Adrenal gland (tissue), 19 donors: Measurements from ENCODE around the gene IFITM1. TPM values are rescaled to one million over a fixed set of nuclear protein-coding genes. Genes with fewer than 3 reads are reported as not detected.

Source experiments
- DNase-seq, 7 donors: peaks; one replicate each; pipeline ENCODE4 v3.0.0-alpha.2; 2019 to 2020
- H3K27ac ChIP-seq, 5 donors: fragments of 200-600 bp; sonication (generic) in 4 of 5; 1 replicate in 3 of 5; 2 replicates in 2 of 5; pipeline versions ENCODE4 v1.5.1 to v1.8.0; 2016 to 2020; ENCODE audit warnings: mild to moderate bottlenecking in 1 of 5
- H3K27me3 ChIP-seq: fragments of 200-600 bp; 2 replicates; pipeline ENCODE4 v1.8.0; 2021
- H3K36me3 ChIP-seq, 2 donors: fragments of 200-600 bp; replicated peaks in 1 of 2; 1 replicate in 1 of 2; 2 replicates in 1 of 2; pipeline versions ENCODE4 v1.5.1 to v1.8.0; 2018 to 2022
- H3K4me1 ChIP-seq, 2 donors: fragments of 200-600 bp; replicated peaks in 1 of 2; 1 replicate in 1 of 2; 2 replicates in 1 of 2; pipeline versions ENCODE4 v1.5.1 to v1.8.0; 2018 to 2021
- H3K4me3 ChIP-seq, 4 donors: fragments of 200-600 bp; sonication (generic) in 3 of 4; one replicate each; pipeline ENCODE4 v1.5.1; 2016 to 2018
- H3K9me3 ChIP-seq, 3 donors: fragments of 200-600 bp; sonication (generic) in 1 of 3; replicated peaks in 1 of 3; 1 replicate in 2 of 3; 2 replicates in 1 of 3; pipeline versions ENCODE4 v1.5.1 to v1.8.0; 2016 to 2021
- CTCF ChIP-seq, 6 experiments: fragments of 450-650 bp in 4 of 6; fragments of 200-600 bp in 2 of 6; sonication (generic) in 1 of 6; IDR thresholded peaks; 1 replicate in 5 of 6; 2 replicates in 1 of 6; pipeline versions ENCODE4 v1.5.1 to v1.8.0; 2016 to 2021; ENCODE audit warnings: antibody characterized with exemption in 6 of 6, mild to moderate bottlenecking in 2 of 6, moderate library complexity in 1 of 6
- POLR2A ChIP-seq, 2 donors: fragments of 450-650 bp; IDR thresholded peaks; one replicate each; pipeline ENCODE4 v1.6.1; 2017; ENCODE audit warnings: antibody characterized with exemption in 2 of 2, mild to moderate bottlenecking in 2 of 2, moderate library complexity in 1 of 2
- WGBS, 4 donors: extraction: QIAGEN DNeasy Blood & Tissue Kit in 2 of 4; methylation state at CpG; one replicate each; pipeline versions ENCODE4 v1.1.5 to v1.1.7; 2013 to 2017; 5-methylcytosine and 5-hydroxymethylcytosine counted together
- intact Hi-C, 2 donors: fragments of 100-400 bp; cut with DNase I; formaldehyde crosslinking; loops; one replicate each; pipeline versions ENCODE4 v1.14.1 to v1.15.0; 2022 to 2023
- long read RNA-seq, 10 donors: library from polyadenylated mRNA in 3 of 10; unstranded in 2 of 10; stranded (forward) in 1 of 10; transcript quantifications; one replicate each; pipeline ENCODE4 v2.0.0 and lab custom pipeline, GENCODE V29; 2021 to 2026
- polyA plus RNA-seq, 3 donors: library from polyadenylated mRNA; stranded (reverse); fragments of 200-250 nt in 2 of 3; fragments of 350-450 nt in 1 of 3; fragmentation: Illumina TruSeq in 1 of 3; extraction: RNeasy Lipid Tissue Mini Kit (QIAGEN cat#74804) in 1 of 3; gene quantifications; one replicate each; pipeline ENCODE4 v1.2.3, GENCODE V29; 2013 to 2014
- total RNA-seq, 9 donors: library from RNA; depleted of rRNA in 4 of 9; stranded (reverse); fragments of >200 nt in 4 of 9; fragments of 120-200 nt in 1 of 9; fragmentation: NEBNext Ultra II Directional in 1 of 9; extraction: Animal tissue kit (Norgen Biotek cat#: 25700) in 1 of 9; gene quantifications; one replicate each; pipeline versions ENCODE4 v1.1.0 to v1.2.4, GENCODE V29; 2013 to 2023
- donor health status: healthy with polysubstance abuse.
- donor health status: Bipolar disorder and iron deficiency.
- donor health status: DM: yes; HTN: yes; CAD: no.
- donor health status: DM: no; HTN: no; CAD: no.
- donor health status: DM: no; HTN: no; CAD: no.
- donor health status: DM: yes; HTN: yes; CAD: no.

The IFITM1 gene
- 100 to 1,000 TPM in 3 of 9 donors, 10 to 100 TPM in 6; 12.1 to 238 (median 84.5) TPM for total RNA-seq
- 100 to 1,000 TPM in 2 of 3 donors, 10 to 100 TPM in 1; 84.6 to 360 (median 139) TPM for polyA plus RNA-seq
- long read RNA-seq, donor 1, transcript IFITM1-202 (2 exons, 855 nt): major isoform, 7 of 7 reads
- long read RNA-seq, donor 1, partial matches to known transcripts: 0 of 7 reads
- long read RNA-seq, donor 1, other reads (novel, unspliced or antisense): 0 of 7 reads
- long read RNA-seq, donor 2, transcript IFITM1-202 (2 exons, 855 nt): major isoform, 15 of 15 reads
- long read RNA-seq, donor 2, partial matches to known transcripts: 0 of 15 reads
- long read RNA-seq, donor 2, other reads (novel, unspliced or antisense): 0 of 15 reads
- long read RNA-seq, donor 3, transcript IFITM1-202 (2 exons, 855 nt): major isoform, 16 of 16 reads
- long read RNA-seq, donor 3, partial matches to known transcripts: 0 of 16 reads
- long read RNA-seq, donor 3, other reads (novel, unspliced or antisense): 0 of 16 reads
- long read RNA-seq, donor 4, transcript IFITM1-202 (2 exons, 855 nt): major isoform, 104 of 109 reads
- long read RNA-seq, donor 4, partial matches to known transcripts: 0 of 109 reads
- long read RNA-seq, donor 4, other reads (novel, unspliced or antisense): 5 of 109 reads
- long read RNA-seq, donor 5, transcript IFITM1-202 (2 exons, 855 nt): major isoform, 149 of 157 reads
- long read RNA-seq, donor 5, partial matches to known transcripts: 0 of 157 reads
- long read RNA-seq, donor 5, other reads (novel, unspliced or antisense): 8 of 157 reads
- long read RNA-seq, donor 6, transcript IFITM1-202 (2 exons, 855 nt): major isoform, 183 of 190 reads
- long read RNA-seq, donor 6, partial matches to known transcripts: 0 of 190 reads
- long read RNA-seq, donor 6, other reads (novel, unspliced or antisense): 7 of 190 reads
- long read RNA-seq, donor 7, transcript IFITM1-202 (2 exons, 855 nt): major isoform, 7 of 7 reads
- long read RNA-seq, donor 7, partial matches to known transcripts: 0 of 7 reads
- long read RNA-seq, donor 7, other reads (novel, unspliced or antisense): 0 of 7 reads
- long read RNA-seq, donor 8, transcript IFITM1-202 (2 exons, 855 nt): major isoform, 19 of 20 reads
- long read RNA-seq, donor 8, partial matches to known transcripts: 0 of 20 reads
- long read RNA-seq, donor 8, other reads (novel, unspliced or antisense): 0 of 20 reads
- long read RNA-seq, donor 9, transcript IFITM1-202 (2 exons, 855 nt): major isoform, 14 of 14 reads
- long read RNA-seq, donor 9, partial matches to known transcripts: 0 of 14 reads
- long read RNA-seq, donor 9, other reads (novel, unspliced or antisense): 0 of 14 reads
- long read RNA-seq, donor 10, transcript IFITM1-202 (2 exons, 855 nt): major isoform, 12 of 12 reads
- long read RNA-seq, donor 10, partial matches to known transcripts: 0 of 12 reads
- long read RNA-seq, donor 10, other reads (novel, unspliced or antisense): 0 of 12 reads

GRCh38 chr11:313787-314553, at the start of gene IFITM1:
IFITM1 (plus strand) TSS chr11:314040; CDS start chr11:314171, 131 bp downstream.
- no peak for TF ChIP-seq CTCF (IDR thresholded peaks at IDR 0.05)
- peak; percentile 35 to 52 for TF ChIP-seq POLR2A (IDR thresholded peaks at IDR 0.05)
- WGBS, 4 donors: 41 to 56% (median 53%) methylated on average over 15 to 18 of the region's 18 CpGs
- Histone ChIP-seq H3K27me3 (peaks cover 16% of the 10 kb centered on the region), H3K9me3 (no peaks in the 10 kb centered on the region), H3K36me3 (no peaks in the 10 kb centered on the region), H3K27ac (peak within 1 kb of the TSS in 3 of 5 donors; percentile 64 to 89 (median 74)), H3K4me3 (peak within 1 kb of the TSS in 1 of 4 donors; percentile 45), H3K4me1 (peaks cover 6 to 35% of the 10 kb centered on the region in 2 donors)
- peak in 1 of 7 donors; percentile 67 for DNase-seq
- intact Hi-C loops: no loop called here

GRCh38 chr11:266676-267439, 47.0 kb upstream of the IFITM1 start:
- H3K36me3 ChIP-seq: no peaks in the 10 kb centered on the region
- no peak overlapping the region for H3K27ac ChIP-seq
- no peak overlapping the region for H3K4me3 ChIP-seq
- H3K4me1 ChIP-seq: no peaks in the 10 kb centered on the region
- 84 to 88% (median 86%) methylated on average over 4 to 5 of the region's 13 CpGs for WGBS, 4 donors
- DNase-seq: peak in 1 of 7 donors; percentile 48
- no peaks in the 10 kb centered on the region for H3K27me3 ChIP-seq
- TF ChIP-seq POLR2A (IDR thresholded peaks at IDR 0.05) (no peak), CTCF (IDR thresholded peaks at IDR 0.05) (no peak)
- H3K9me3 ChIP-seq: no peaks in the 10 kb centered on the region
- intact Hi-C loops: no loop called here

GRCh38 chr11:267491-267994, 46.3 kb upstream of the IFITM1 start:
- Histone ChIP-seq H3K36me3 (no peaks in the 10 kb centered on the region), H3K4me1 (no peaks in the 10 kb centered on the region), H3K4me3 (peak overlapping the region in 1 of 4 donors; percentile 42), H3K27me3 (no peaks in the 10 kb centered on the region), H3K9me3 (no peaks in the 10 kb centered on the region), H3K27ac (peak overlapping the region in 4 of 5 donors; percentile 10 to 91 (median 64))
- WGBS, 4 donors: 55 to 61% (median 57%) methylated on average over 15 to 17 of the region's 18 CpGs
- TF ChIP-seq CTCF (IDR thresholded peaks at IDR 0.05): no peak
- peak in 4 of 7 donors; percentile 34 to 56 (median 43) for DNase-seq
- intact Hi-C loops: no loop called here
